K562 (cell line): ENCODE results near the gene PLCE1. TPM values are rescaled to one million over a fixed set of nuclear protein-coding genes. Genes with fewer than 3 reads are reported as not detected.

ENCODE experiments used
- ATAC-seq: fragments of 200-7000 bp; cut with Tn5 transposase; 3 replicates; pipeline ENCODE4 v1.9.1; 2020; ENCODE audit warnings: moderate library complexity
- BruUV-seq: library from RNA; stranded (reverse); fragments of 400-500 nt; replicated peaks from 2 replicates; lab custom pipeline; 2021; lab: Mats Ljungman, UMichigan
- CTCF ChIA-PET: fragments of 300-600 bp; formaldehyde crosslinking; extraction: SDS; loops from one replicate; lab custom pipeline; 2021; ENCODE audit warnings: low intra/inter-chr PET ratio; lab: Yijun Ruan, JAX
- POLR2A ChIA-PET: fragments of 300-600, 350-650 bp; sonication (Branson Sonifier 250); formaldehyde crosslinking; extraction: SDS; loops from one replicate; lab custom pipeline; 2021; ENCODE audit warnings: antibody characterized with exemption, inconsistent platforms; lab: Yijun Ruan, JAX
- DNase-seq, 4 experiments: peaks; one replicate each; pipeline versions ENCODE4 v3.0.0 to v3.0.0-alpha.2; 2011 to 2018; ENCODE audit warnings: low spot score in 3 of 4, mixed read lengths in 3 of 4; ENCODE audit errors: extremely low read depth in 1 of 4
- FAIRE-seq: peaks from 2 replicates; lab custom pipeline; 2011; peaks lifted over from hg19 to GRCh38; lab: Jason Lieb, UNC
- H2AFZ ChIP-seq: 2 replicates; pipeline ENCODE4 v1.6.0; 2011; ENCODE audit warnings: low read depth, low read length, control low read depth, inconsistent platforms
- H3K27ac ChIP-seq: fragments of 200-600 bp; 3 replicates; pipeline ENCODE4 v1.8.0; 2011; ENCODE audit warnings: low read depth, mild to moderate bottlenecking, control low read depth, inconsistent platforms, low read length, moderate library complexity, mixed read lengths; ENCODE audit errors: extremely low read depth
- H3K27me3 ChIP-seq, 2 experiments: fragments of 300-600 bp in 1 of 2; 2 replicates in 1 of 2; 3 replicates in 1 of 2; pipeline versions ENCODE4 v1.6.0 to v1.8.0; 2011; ENCODE audit warnings: inconsistent platforms in 2 of 2, low read length in 2 of 2, mild to moderate bottlenecking in 1 of 2, mixed read lengths in 1 of 2, moderate library complexity in 1 of 2; ENCODE audit not compliant: control insufficient read depth in 2 of 2, insufficient read depth in 2 of 2
- H3K36me3 ChIP-seq: fragments of 300-600 bp; 3 replicates; pipeline ENCODE4 v1.8.0; 2011; ENCODE audit warnings: mild to moderate bottlenecking, low read length, inconsistent platforms; ENCODE audit not compliant: control insufficient read depth, insufficient read depth
- H3K4me1 ChIP-seq, 2 experiments: fragments of 200-600 bp in 1 of 2; replicated peaks in 1 of 2; 2 replicates in 1 of 2; 3 replicates in 1 of 2; pipeline versions ENCODE4 v1.5.1 to v1.8.0; 2011; ENCODE audit warnings: inconsistent platforms in 2 of 2, low read length in 2 of 2, mild to moderate bottlenecking in 1 of 2, mixed read lengths in 1 of 2, moderate library complexity in 1 of 2; ENCODE audit not compliant: control insufficient read depth in 2 of 2, insufficient read depth in 2 of 2
- H3K4me2 ChIP-seq: 2 replicates; pipeline ENCODE4 v1.6.1; 2011; ENCODE audit warnings: low read length, control low read depth, inconsistent platforms, mixed read lengths; ENCODE audit not compliant: insufficient read depth
- H3K4me3 ChIP-seq: fragments of 200-600 bp; sonication (generic), shearing (Covaris generic); 2 replicates; pipeline ENCODE4 v1.5.1; 2016; ENCODE audit warnings: control low read depth, inconsistent platforms
- H3K79me2 ChIP-seq: fragments of 200-600 bp; 3 replicates; pipeline ENCODE4 v1.8.0; 2011; ENCODE audit warnings: low read length, inconsistent platforms; ENCODE audit not compliant: control insufficient read depth, insufficient read depth
- H3K9ac ChIP-seq, 2 experiments: 2 replicates each; pipeline versions ENCODE4 v1.6.0 to v1.6.1; 2011; ENCODE audit warnings: low read depth in 2 of 2, low read length in 2 of 2, control low read depth in 1 of 2, inconsistent platforms in 1 of 2, mild to moderate bottlenecking in 1 of 2, mixed read lengths in 1 of 2; ENCODE audit not compliant: insufficient read depth in 1 of 2
- H3K9me1 ChIP-seq: one replicate; pipeline ENCODE4 v1.6.0; 2011; ENCODE audit warnings: inconsistent platforms, mild to moderate bottlenecking, low read length, moderate library complexity; ENCODE audit not compliant: control insufficient read depth, insufficient read depth
- H3K9me3 ChIP-seq: replicated peaks from 2 replicates; pipeline ENCODE4 v1.5.1; 2011; ENCODE audit warnings: low read depth, low read length, inconsistent platforms; ENCODE audit not compliant: control insufficient read depth, insufficient read depth
- H4K20me1 ChIP-seq: replicated peaks from 2 replicates; pipeline ENCODE4 v1.6.1; 2011; ENCODE audit warnings: low read length, inconsistent platforms, mixed read lengths; ENCODE audit not compliant: control insufficient read depth, insufficient read depth
- CBFA2T3 ChIP-seq: fragments of 450-650 bp; IDR thresholded peaks from 2 replicates; pipeline ENCODE4 v1.6.1; 2017
- POU5F1 ChIP-seq: fragments of 150-350 bp; IDR thresholded peaks from 2 replicates; pipeline ENCODE4 v1.6.1; 2014; ENCODE audit warnings: borderline replicate concordance, low read length, low read depth, mild to moderate bottlenecking; ENCODE audit not compliant: partially characterized antibody
- TRIM28 ChIP-seq: fragments of 450-650 bp; IDR thresholded peaks from 2 replicates; pipeline ENCODE4 v1.6.1; 2017
- WGBS: fragments of 100-300 bp; shearing (Covaris generic); methylation state at CpG from one replicate; pipeline ENCODE4 v1.1.6; 2016; ENCODE audit warnings: low coverage, mixed read lengths; ENCODE audit not compliant: insufficient coverage; ENCODE audit errors: missing lambda C conversion rate; 5-methylcytosine and 5-hydroxymethylcytosine counted together
- in situ Hi-C: fragments of 300-500 bp; cut with MboI; formaldehyde crosslinking; loops from 4 replicates; pipeline ENCODE4 v1.15.0; 2018; ENCODE audit warnings: inconsistent platforms, mixed read lengths
- intact Hi-C: fragments of 100-400 bp; cut with micrococcal nuclease; formaldehyde crosslinking; loops from 2 replicates; pipeline ENCODE4 v1.14.2; 2022
- polyA plus RNA-seq, 8 experiments: library from polyadenylated mRNA; depleted of rRNA in 4 of 8; stranded (reverse) in 5 of 8; unstranded in 3 of 8; fragments of >200 nt; fragmentation: Nextera tagmentation in 2 of 8; fragmentation: Illumina TruSeq in 1 of 8; extraction: Ambion mirVana in 2 of 8; extraction: Trizol in 1 of 8; gene quantifications; 2 replicates each; pipeline versions ENCODE4 v1.2.1 to v1.2.3, GENCODE V29; 2011 to 2014; ENCODE audit warnings: inconsistent platforms in 1 of 8, missing spikeins in 1 of 8
- total RNA-seq, 7 experiments: library from RNA; depleted of rRNA in 6 of 7; stranded (reverse); fragments of >200 nt in 6 of 7; fragmentation: Illumina TruSeq in 2 of 7; extraction: Trizol in 2 of 7; gene quantifications; 2 replicates each; pipeline versions ENCODE4 v1.2.1 to v1.2.3, GENCODE V29; 2011 to 2021; ENCODE audit warnings: low replicate concordance in 1 of 7

PLCE1 gene
- total and polyA plus RNA-seq, 9 of the 15 experiments (the other 6 are each of a cell fraction or from before 2014, with no cell fraction given), result under 0.01 to 0.52 (median 0.13) TPM; not detected in 5

DNA sequence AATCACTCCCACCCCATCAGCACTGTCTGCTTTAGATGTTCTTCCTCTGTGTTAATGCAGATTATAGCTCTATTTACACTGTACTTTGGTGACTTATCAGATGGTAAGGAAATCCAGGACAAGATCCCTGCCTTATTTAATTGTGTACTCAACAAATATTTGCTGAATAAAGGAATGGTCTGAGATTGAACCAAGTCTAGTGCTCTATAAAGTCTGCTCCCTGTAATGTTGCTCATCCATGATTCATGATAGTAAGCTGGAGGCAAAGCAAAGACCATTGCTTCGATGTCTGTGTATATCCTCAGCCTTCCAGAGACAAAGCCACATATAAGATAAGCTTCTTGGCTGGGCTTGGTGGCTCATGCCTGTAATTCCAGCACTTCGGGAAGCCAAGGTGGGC is 33.5 kb downstream of the PLCE1 start:
- H3K4me1 ChIP-seq, result no peaks in the 10 kb centered on the region
- FAIRE-seq, result no peak
- H3K9me1 ChIP-seq, result no peaks in the 10 kb centered on the region
- no peak overlapping the region for H3K9ac ChIP-seq
- no peaks in the 10 kb centered on the region for H3K79me2 ChIP-seq
- no peak overlapping the region for H3K27ac ChIP-seq
- WGBS, result 5% methylated on average over 2 of the region's 2 CpGs
- DNase-seq, result no peak
- no TSS peak for BruUV-seq
- intact Hi-C loops, result no loop called here
- in situ Hi-C loops, result no loop called here
- no peak for ATAC-seq
- CTCF ChIA-PET, result no interaction called here
- TF ChIP-seq CBFA2T3, result no peak
- H2AFZ ChIP-seq, result no peak overlapping the region
- H3K36me3 ChIP-seq, result no peaks in the 10 kb centered on the region
- H4K20me1 ChIP-seq, result no peaks in the 10 kb centered on the region
- H3K4me3 ChIP-seq, result no peak overlapping the region
- H3K9me3 ChIP-seq, result no peaks in the 10 kb centered on the region; the same call in 1 of the 2 replicates
- H3K4me2 ChIP-seq, result no peak overlapping the region
- H3K27me3 ChIP-seq, result no peaks in the 10 kb centered on the region
- POLR2A ChIA-PET, result no interaction called here

DNA sequence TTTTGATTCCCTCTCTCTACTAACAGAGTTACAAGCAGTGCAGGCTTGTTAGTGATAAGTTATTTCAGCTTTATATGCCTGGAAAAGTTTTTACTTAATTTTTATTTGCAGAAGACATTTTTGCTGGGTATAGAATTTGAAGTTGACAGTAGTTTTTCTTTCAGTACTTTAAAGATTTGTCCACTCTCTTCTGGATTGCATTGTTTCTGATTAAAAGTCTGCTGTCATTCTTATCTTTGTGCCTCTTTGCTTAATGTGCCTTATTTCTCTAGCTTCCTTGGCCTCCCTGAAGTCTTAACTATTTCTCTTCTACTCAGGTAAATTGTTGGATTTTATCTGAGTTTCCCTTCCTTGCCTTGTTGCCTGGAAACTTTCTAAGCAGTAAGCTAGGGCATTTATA is 36.2 kb downstream of the PLCE1 start:
- BruUV-seq, result no TSS peak
- no peak overlapping the region for H3K4me2 ChIP-seq
- in situ Hi-C loops, result no loop called here

More for the DNA sequence above, 36.2 kb downstream of the PLCE1 start:
- H2AFZ ChIP-seq, result no peak overlapping the region
- no peaks in the 10 kb centered on the region for H3K36me3 ChIP-seq
- H3K27ac ChIP-seq, result no peak overlapping the region
- no peaks in the 10 kb centered on the region for H3K79me2 ChIP-seq
- no peak for ATAC-seq
- ChIA-PET POLR2A (no interaction called here), CTCF (no interaction called here)
- intact Hi-C loops, result no loop called here
- TF ChIP-seq TRIM28 (peak; percentile 75), POU5F1 (no peak)
- H3K4me3 ChIP-seq, result no peak overlapping the region
- H3K9ac ChIP-seq, result no peak overlapping the region
- H3K27me3 ChIP-seq, result no peaks in the 10 kb centered on the region
- no peak for DNase-seq
- no peaks in the 10 kb centered on the region; the same call in 1 of the 2 replicates for H3K9me3 ChIP-seq
- no peaks in the 10 kb centered on the region for H3K4me1 ChIP-seq
- H4K20me1 ChIP-seq, result no peaks in the 10 kb centered on the region
- no peaks in the 10 kb centered on the region for H3K9me1 ChIP-seq
- no peak for FAIRE-seq
